HL-60/S4 treated with phorbol 12-myristate 13-acetate at 8.2 ng/mL for 4 days and 3 days (cell line): ENCODE measurements around the gene FER.
"Not testable (repeated sequence)": the region's sequence is repeated elsewhere in the genome, so short reads cannot be mapped to it uniquely, and the experiment has no call there.

ENCODE experiments used
- in situ Hi-C: fragments of 300-500 bp; cut with MboI; formaldehyde crosslinking; loops from 2 replicates; pipeline ENCODE4 v1.15.0; 2022; ENCODE audit warnings: low sequenced_read_pairs

The FER gene

GRCh38 chr5:108797396-108797795, 49.7 kb downstream of the FER start:
- in situ Hi-C loops = no loop called here

- in situ Hi-C loops = no loop called here
Observed at GRCh38 chr5:108797986-108798385, 50.3 kb downstream of the FER start.

DNA sequence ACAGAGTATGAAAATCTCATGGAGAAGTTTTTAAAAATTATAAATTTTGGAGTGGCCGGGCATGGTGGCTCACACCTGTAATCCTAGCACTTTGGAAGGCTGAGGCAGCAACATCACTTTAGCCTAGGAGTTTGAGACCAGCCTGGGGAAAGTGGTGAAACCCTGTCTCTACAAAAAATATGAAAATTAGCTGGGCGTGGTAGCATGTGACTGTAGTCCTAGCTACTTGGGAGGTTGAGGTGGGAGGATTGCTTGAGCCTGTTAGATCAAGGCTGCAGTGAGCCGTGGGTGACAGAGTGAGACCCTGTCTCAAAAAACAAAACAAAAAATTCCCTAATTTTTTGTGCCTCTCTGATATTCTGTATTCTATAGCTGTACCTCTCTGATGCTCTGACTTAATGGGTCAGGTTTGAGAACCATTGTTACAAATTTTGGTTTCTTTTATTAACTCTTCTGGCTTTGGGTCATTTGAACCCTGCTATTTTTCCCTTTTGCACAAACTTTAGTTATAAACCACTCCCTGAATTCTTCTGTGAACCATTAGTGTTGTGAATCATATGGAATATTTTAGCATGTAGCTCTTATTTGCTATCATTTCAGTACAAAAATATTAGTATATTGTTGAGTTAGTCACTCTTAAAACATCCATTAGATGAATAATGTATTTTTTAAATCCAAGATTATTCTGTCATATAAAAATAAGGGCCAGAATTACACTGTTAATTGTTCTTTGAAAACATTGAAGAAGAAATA, 51.0 kb downstream of the FER start:
- in situ Hi-C loops = no loop called here

DNA sequence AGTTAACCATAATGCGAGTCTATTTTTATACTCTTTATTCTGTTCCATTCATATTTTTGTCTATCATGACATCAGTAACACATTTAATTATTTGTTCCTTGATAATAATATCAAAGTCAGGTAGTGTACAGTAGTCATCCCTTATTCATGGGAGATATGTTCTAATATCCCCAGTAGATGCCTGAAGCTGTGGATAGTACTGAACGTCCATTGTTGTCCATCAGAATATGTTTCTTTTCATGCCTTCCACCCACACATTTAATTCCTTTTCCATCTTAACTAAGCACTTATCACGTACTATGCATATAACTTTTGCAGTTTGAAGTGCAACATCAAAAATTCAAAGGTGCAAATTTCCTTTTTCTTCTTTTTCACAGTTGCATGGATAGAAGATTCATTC, 53.6 kb downstream of the FER start:
- in situ Hi-C loops = no loop called here

GRCh38 chr5:108801776-108802175, 54.1 kb downstream of the FER start:
- in situ Hi-C loops = no loop called here

GRCh38 chr5:108810717-108811116, 63.0 kb downstream of the FER start:
- in situ Hi-C loops = no loop called here

DNA sequence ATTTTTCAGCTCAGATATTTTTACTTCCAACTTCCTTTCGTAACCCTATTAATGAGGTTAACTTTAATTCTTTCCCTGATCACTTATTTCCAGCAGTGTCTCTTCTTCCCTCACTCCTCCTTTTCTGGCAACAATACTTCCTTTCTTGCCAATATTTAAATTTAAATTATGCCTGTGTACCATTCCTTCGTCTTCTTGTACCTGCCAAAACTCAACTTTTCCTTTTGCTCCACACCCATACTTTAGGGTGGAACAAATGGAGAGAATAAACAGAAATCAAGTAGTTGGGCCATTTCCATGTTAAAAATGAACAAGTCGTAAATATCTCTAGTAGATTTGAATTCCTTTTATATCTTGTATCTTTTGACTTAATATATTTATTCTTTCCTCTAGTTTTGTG, 66.0 kb downstream of the FER start:
- in situ Hi-C loops = no loop called here

- in situ Hi-C loops = no loop called here
Observed at GRCh38 chr5:108814551-108814950, 66.9 kb downstream of the FER start.

- in situ Hi-C loops = no loop called here
Observed at GRCh38 chr5:108818613-108819272, 71.0 kb downstream of the FER start.

DNA sequence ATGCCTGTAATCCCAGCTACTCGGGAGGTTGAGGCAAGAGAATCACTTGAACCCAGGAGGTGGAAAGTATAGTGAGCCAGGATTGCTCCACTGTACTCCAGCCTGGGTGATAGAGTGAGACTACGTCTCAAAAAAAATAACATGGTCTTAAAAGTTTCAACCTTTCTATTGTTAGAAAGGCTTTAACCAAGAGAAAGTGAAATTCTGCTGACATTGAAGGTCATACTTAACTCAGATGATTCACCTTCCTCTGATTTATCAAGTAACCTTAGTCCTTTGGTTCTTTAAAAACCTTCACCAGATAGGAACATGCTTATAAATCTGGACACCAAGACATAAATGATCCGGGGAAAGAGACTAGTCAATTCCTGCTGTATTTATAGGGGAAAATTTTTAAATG, 73.3 kb downstream of the FER start:
- in situ Hi-C loops = no loop called here

DNA sequence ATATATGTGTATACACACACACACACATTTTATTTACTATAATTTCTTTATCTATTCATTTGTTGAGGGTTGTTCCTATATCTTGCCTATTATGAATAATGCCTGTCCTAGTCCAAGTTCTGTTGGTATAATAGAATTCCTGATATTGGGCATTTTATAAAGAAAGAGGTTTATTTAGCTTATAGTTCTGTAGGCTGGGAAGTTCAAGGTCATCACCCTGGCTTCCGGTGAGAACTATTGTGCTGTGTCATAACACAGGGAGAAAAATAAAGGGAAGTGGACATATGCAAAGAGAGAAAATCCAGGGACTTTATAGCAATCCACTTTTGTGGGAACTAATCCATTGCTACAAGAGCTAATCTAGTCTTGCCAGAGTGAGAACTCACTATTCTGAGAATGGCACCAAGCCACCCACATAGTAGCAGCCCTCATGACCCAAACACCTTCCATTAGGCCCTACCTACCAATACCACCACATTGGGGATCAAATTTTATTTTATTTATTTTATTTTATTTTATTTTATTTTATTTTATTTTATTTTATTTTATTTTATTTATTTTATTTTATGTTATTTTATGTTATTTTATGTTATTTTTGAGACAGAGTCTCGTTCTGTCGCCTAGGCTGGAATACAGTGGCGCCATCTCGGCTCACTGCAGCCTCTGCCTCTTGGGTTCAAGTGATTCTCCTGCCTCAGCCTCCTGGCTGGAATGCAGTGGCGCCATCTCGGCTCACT, 74.7 kb downstream of the FER start:
- in situ Hi-C loops = no loop called here

DNA sequence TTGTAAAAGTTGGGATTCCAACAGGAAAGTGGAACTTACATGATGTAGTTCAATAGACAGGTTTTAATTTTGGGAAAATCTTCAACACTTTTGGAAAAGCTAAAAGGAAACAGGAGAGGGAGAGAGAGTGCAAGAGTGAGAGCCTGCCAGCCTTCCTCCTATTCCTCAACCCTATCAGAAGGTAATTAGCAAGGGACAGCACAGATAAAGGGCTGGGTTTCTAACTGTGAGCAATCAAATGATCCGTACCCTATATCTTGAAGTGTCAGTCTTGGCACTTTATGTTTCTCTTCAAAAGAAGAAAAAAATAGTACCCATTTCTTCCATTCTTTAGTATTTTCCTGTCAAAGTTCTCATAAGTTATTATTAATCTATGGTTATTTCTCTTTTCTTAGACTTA, 79.4 kb downstream of the FER start:
- in situ Hi-C loops = no loop called here

GRCh38 chr5:108830705-108831276, 83.1 kb downstream of the FER start:
- in situ Hi-C loops = no loop called here

- in situ Hi-C loops = no loop called here
Observed at GRCh38 chr5:108836492-108836891, 88.8 kb downstream of the FER start.

GRCh38 chr5:108842260-108842941, 94.7 kb downstream of the FER start:
- in situ Hi-C loops = not testable (repeated sequence)

- in situ Hi-C loops = not testable (repeated sequence)
Observed at GRCh38 chr5:108851129-108851528, 103.4 kb downstream of the FER start.

- in situ Hi-C loops = no loop called here
Observed at GRCh38 chr5:108857905-108858304, 110.2 kb downstream of the FER start.

DNA sequence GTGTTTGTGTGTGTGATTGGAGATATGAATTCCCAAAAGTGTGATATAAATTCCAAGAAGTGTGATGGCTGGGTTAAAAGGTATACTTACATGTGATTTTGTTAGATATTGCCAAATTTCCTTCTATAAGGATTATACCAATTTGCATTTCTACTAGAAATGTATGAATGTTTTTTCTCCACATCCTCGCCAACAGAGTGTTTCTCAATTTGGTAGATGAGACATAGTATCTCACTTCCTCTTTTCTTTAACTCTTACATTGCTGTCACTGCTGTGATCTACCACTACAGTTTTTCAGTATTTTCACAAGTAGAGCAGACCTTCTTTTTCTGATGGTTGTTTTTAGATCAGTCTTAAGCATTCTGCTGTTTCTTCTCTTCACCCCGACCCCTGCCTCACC, 111.3 kb downstream of the FER start:
- in situ Hi-C loops = no loop called here

DNA sequence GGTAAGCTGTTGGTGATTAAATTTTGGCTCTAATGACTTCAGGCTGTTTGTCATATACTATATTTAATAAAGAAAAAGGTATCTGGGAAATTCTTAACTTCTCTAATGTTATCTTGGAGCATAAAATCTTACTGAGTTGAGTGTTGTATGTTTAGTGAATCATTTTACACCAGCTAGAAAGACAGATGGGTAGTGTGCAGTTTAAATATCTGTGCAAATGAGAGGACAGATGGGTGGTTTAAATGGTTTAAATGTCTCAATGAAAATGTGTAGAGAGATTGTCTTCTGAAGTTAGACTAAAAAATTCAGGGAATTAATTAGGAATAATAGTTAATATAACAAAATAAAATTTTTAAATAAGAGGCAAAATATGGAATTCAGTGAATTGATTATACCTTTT, 114.5 kb downstream of the FER start:
- in situ Hi-C loops = no loop called here

GRCh38 chr5:108866097-108866496, 118.4 kb downstream of the FER start:
- in situ Hi-C loops = not testable (repeated sequence)

DNA sequence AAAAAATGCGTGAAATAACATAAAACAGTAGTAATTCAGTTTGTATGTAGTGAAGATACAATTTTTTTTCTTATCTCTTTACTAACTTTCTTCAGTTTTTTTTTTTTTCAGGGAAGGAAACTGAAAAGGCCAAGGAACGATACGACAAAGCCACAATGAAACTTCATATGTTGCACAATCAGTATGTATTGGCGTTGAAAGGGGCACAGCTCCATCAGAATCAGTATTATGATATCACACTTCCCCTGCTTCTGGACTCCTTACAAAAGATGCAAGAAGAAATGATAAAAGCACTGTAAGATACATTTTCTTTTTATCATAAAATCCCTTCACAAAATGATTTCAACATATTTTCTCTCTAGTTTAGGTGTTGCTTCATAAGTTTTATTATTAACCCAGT, 120.0 kb downstream of the FER start:
- in situ Hi-C loops = no loop called here
